Stimulated activated naive CD4-positive, alpha-beta T cell (primary cell): ENCODE measurements around the gene CALD1.

Experiments
- DNase-seq, 6 experiments: peaks; one replicate each; lab custom pipeline; 2025; lab: John Stamatoyannopoulos, UW

CALD1 gene, protein sequence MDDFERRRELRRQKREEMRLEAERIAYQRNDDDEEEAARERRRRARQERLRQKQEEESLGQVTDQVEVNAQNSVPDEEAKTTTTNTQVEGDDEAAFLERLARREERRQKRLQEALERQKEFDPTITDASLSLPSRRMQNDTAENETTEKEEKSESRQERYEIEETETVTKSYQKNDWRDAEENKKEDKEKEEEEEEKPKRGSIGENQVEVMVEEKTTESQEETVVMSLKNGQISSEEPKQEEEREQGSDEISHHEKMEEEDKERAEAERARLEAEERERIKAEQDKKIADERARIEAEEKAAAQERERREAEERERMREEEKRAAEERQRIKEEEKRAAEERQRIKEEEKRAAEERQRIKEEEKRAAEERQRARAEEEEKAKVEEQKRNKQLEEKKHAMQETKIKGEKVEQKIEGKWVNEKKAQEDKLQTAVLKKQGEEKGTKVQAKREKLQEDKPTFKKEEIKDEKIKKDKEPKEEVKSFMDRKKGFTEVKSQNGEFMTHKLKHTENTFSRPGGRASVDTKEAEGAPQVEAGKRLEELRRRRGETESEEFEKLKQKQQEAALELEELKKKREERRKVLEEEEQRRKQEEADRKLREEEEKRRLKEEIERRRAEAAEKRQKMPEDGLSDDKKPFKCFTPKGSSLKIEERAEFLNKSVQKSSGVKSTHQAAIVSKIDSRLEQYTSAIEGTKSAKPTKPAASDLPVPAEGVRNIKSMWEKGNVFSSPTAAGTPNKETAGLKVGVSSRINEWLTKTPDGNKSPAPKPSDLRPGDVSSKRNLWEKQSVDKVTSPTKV

DNA sequence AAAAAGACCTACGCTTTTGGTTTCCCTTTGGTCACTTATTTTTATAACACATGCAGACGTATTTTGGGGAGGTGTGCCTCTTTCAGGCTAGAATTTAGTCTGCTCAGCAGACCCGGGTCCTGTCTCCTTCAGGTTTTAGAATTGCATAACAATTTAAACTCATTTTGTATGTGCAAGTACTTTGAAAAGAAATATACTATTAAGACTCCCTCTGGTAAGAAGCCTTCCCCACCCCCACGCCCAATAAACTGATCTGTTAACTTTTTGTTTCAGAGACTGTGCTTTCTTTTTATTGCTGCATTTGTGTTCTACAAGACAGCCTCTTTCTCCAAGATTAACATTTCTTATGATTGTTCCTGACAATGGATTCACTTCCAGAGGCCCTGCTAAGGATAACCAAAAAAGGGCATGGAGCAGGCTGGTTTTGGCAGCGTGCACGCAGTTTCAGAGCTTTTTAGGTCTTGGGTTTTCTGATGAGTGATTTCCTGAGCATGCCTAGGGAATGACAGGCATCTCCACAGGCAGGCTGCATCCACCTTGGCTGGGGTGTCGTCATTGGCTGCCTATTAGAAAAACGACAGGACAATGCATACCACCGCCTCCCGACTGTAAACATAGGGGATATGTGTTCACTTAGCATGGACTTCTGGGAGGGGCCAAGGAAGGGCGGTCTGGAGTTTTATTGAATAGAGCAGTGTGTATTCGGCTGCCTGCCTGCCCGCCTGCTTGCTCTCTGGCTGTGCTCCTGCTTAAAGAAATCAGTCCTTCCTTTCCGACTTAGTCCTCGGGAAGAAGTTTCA, at the start of gene CALD1:
Gene CALD1, plus strand, starts transcription at position 694 of the 800 bp plus-strand sequence. CDS start 88,100 bp downstream, outside the sequence.
- no peak for DNase-seq

DNA sequence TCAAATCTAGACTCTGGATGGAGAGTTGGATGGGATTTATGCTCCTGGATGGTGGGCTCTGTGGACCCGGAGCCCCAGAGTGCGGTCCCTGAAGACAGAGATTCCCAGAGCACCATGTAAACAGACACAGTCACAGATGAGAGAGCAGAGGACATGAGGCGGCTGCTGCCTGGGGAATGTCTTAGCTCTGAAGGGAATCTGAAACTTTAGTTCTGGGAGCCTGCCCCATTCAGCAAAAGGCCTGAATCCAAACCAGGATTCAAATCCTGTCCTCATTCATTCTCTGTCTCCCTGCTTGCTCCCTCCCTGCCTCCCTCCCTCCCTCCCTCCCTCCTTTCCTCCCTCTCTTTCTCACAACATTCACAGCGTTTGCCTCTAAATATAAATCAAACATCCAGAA, 49.5 kb upstream of the CALD1 start:
- DNase-seq, result no peak

DNA sequence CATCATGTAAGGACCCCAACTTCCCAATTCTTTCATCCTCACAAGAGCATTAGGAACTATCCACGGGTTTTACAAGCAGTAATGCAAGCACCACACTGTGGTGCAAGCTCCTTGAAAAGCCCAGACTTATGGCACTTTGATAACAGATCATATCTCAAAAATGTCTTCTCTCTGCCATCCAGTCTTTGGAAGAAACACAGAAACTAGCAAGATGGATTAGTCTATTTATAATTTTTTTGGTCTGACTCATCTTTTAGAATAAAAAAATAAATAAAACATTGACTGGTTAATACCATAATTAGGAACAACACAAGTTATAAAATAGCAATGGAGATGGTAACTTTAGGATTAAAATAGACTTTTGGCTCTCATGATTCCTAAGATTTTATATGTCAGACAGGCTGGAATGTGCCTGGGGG, 49.0 kb upstream of the CALD1 start:
- no peak for DNase-seq

DNA sequence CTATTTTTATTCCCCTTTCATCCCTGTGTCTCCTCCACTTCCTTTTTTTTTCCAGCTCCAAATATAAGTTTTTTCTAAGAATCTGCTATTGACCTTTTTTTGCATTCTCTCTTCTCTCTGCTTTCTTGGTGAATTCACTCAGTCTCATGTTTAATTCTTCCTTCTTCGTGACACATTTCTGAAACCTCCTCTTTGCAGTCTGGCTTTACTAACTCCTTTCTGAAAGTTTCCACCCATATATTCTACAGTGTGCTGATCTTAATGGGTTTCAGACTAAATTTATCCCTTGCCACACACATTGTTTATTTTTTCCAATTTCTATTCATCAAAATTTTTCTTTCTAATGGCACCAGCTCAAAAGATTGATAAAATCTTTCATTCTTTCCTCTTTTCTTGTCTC, 47.8 kb upstream of the CALD1 start:
- DNase-seq, result no peak

DNA sequence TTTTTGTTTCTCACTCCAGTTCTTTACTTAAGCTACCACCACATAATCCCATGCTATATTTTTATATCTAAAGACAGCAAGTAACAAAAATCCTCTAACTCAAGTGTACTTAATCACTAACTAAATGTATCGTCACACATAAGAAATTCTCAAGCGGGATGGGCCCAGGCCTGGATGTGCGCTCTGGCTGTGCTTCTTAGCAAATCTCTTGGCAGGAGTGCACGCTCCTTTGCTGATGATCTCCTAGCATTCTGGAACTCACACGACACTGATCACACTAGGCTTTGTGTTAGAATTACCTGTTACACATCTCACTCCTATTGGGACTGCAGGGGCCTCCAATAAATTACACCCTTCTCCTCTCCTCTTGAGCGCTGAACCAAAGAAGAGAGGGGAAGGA, 46.7 kb upstream of the CALD1 start:
- DNase-seq, result no peak

DNA sequence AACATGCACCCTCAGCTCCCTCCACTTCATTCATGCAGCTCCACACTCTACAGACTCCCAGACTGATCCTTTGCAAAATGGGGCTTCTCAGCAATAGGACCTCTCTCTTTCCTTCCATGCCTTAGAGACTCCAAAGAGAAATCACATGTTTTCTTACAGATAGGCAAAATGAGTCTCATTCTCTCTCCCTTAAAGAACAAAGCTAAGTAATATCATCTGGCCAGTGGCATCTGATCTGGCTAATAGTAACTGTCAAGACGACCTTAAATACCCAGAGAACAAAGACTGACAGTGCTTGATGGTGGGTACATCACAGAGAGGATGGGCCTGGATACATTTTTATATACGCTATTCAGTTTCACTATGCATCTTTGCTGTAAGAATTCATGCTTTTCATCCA, 43.1 kb upstream of the CALD1 start:
- no peak for DNase-seq

DNA sequence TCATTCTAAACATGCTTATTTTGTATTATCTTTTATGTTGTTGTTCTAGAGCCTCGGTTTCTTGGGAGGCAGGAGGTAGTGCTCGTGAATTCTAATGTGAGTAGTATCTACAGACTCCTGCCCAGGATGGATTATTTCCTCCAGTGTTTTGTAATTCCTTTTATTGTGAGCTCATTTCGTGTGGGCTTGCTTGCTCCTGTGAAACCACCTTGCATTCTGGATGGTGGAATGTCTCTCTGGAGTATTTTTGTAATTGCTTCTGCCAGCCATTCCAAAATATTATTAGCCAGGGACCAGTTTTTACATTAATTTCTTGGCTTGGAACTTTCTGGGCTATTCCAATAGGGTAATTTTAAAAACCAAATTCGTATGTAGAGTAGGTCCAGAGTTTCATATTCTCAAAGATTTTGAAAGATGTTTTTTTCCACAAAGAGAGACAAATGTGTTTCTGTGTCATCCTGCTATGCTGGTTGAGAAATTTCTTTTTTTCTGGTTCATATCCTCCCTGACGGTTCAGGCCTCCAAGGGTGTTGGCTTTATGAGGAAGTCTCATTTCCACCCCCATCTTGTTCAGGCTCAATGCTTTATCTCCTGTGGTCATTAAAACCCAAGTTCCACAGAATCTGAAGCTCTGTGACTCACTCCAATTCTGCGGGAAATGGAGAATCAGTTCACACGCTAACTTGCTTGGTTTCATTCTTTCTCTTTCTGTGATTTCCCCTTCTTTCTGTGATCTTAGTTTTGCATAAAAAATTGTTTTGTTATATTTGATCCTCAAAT, 41.7 kb upstream of the CALD1 start:
- DNase-seq, result no peak

DNA sequence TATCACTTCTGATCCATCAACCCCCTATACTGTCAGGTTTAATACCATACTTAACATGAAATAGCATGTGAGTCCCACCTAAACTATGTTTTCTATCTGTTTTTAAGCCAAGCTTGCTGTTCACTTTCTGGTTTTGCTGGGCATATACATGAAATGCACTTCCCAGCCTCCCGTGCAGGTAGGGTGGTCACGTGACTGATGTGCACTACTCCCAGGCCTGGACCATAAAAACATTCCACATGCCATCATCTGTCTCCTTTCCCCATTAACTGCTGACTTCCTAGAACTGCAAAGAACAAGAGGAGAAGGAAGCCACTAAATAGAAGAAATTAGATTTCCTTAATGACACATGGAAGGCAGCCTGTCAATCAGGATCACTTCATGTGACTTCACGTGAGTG, 40.1 kb upstream of the CALD1 start:
- no peak for DNase-seq

DNA sequence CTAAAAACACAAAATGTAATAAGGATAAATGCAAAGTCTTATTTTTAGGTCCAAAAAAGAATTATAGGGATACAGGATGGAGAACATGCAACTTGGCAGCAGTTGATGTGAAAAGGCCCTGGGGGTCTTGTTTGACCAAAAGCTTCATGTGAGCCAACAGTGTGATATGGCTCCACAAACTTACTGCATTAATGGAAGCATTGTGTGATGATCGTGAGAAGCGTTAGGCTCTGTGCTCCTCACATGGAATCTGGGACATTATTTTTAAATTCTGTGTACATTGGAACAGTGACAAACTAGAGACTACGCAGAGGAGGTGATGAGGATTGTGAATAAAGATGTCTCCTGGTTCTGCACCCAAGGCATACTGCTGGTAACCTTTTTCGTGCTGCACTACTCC, 39.1 kb upstream of the CALD1 start:
- no peak for DNase-seq

DNA sequence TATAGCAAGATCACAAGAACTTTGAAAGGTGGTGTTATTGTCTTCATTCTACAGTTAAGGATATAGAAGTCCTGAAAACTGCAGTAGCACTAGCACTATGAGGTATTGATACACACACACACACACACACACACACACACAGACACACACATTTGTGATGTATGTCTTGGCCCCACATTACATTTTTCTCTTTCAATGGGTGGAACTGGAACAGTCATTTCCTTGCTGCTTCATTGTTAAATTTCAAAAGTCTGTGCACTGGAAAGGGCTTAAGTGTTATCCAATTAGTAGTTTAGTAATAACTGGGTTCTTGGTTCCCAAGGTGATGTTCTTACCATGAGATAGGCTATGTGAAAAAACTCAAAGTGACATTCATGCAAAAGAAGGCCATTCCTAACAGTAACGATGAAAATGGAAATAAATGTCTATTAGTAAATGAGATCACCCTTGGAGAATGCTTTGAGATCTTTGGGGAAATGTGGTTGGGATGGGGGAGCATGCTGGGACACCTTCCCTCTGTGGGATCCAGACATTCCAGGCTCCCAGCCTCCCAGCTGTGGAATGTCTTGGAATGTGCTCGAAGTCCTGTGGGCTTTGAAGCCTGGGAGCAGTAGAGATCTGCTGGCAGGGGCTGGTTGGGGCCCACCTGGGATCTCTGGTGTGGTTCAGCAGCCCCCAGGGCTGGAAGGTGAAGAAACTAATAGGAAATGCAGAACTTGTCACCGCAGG, 37.4 kb upstream of the CALD1 start:
- DNase-seq, result no peak

DNA sequence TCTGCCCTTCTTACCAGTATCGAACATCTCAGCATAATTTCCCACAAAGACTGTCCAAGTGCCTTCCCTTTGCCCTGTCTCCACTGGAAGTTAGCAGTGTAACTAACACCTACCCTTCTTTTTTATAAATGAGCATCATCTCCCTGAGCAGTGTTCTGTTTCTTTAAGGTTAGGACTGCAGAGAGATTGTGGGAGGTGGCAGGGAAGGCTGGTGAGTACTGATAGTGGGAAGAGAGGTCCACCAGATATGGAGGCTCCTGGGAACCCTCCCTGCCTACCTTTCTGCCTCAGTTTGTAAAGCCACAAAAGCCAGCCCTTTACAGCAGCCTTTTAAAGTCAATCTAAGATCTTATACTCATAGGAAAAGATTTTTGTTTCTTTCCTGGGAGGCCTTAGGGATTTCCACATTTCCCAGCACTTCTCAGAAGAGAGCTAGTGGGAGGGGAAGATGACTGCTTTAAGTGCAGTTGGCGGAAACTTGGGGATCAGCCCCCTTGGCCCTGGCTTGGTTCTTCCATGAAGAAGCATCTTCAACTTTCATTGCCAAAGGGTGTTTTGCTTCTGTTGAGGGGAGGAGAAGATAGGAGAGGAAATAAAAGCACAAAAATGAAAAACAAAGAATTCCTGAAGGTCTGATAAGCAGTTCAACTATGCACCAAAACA, 36.6 kb upstream of the CALD1 start:
- no peak for DNase-seq

DNA sequence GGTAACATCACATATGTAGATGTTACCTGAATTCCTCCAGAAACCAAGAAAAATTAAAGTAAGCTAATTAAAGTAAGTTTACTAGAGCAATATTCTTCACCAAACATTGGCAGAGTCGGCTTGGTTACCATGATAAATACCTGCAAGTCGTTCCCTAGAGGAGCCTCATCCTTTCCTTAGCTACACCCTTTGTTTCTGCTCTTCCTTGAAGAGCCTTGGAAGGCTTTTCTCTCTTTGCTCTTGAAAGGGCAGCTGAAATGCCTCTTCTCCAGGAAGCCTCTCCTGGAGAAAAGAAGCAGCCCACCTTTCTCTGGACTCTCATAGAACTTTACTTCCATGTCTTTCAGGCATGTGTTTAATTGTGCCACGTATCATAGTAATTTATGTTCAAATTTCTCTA, 34.9 kb upstream of the CALD1 start:
- no peak for DNase-seq

DNA sequence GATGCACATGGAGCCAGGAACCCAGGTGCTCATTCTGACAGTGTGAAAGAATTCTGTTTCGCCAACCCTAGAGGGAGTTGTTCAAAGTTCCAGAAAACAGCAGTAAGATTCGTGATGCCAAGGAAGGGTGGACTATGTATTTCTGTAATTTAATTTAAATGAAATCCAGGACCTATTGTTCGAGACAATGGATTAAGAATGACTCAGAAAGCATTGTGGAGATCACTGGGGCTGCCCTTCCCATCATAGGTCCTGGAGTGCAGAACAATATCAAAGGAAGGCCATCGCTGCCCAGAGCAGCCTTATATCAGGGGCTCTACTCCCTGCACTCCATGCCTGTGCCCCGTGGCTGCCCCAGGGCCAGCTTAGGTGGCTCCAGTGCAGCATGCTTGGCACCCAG, 32.1 kb upstream of the CALD1 start:
- DNase-seq, result no peak

DNA sequence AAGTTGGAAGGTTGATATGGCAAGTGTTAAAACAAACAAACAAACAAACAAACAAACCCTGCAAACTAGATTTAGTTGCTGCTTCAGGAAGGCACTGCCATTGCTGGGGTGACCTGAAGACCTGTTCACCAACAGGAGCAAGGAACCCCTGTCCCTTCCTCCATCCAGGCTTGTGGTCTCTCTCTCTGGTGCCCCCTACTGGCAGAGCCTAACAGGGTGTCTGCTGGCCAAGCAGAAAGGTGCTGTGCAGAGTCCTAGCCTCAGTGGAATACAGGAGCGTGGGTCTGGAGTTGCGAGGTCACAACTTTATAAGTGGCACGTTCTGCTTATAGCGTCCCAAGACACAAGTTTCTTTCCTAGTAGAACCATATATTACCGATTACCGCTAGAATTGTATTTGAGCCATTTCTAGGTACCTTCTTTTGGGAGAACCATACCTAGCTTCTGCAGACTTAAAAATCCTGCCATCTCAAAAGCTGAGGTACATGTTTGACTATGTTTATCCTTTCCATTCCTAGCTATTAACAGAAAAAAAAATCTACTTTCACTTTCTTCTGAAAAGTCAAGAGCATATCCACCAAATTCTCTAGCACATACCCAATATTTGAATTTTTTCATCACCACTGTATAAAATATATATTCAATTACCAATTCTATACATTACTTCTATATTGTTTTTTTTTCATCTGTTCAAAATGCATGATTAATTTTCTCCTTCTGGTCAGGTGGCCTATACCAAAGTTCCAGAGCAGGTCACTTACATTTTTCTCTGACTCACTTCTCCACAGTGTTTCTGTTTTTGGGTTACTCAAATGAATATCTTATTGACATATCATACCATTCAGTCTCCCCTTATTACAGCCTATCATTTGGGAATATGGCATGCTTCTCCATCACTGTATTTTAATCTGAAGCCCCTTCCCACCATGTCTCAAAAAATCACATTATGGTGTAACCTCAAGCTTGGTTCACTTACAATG, 29.1 kb upstream of the CALD1 start:
- DNase-seq, result peak; percentile 11 to 62 (median 54)

DNA sequence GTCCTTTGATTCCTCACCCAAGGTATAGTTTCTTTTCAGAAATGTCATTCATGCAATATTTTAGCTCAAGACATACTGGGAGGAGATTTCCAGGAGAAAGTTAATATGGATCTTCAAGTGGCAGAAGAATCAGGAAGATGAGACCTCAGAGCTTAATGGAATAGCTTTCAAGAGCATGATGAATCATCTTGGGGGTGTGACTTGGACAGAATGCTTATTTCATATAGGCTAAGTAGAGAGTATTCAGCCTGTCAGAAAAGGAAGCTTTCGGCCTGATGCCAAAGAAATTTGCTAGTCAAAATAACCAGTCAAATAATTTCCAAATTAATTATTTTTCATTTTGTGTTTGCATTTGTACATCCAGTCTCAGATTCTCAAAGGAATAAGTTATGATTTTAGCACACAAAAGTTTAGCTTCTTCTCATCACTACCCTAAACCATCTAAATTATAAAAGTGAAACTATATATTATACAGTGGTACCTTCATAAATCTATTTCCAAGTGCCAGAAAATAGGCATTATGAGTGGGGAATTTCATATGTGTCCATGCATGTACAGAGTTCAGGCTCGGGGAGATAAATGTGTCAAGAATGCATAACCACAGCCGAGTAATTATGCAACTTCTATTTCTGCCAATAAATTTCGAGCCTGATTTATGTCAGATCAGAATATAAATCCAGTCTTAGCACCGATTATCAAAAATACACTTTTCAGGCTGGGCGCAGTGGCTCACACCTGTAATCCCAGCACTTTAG, 27.3 kb upstream of the CALD1 start:
- DNase-seq, result no peak

DNA sequence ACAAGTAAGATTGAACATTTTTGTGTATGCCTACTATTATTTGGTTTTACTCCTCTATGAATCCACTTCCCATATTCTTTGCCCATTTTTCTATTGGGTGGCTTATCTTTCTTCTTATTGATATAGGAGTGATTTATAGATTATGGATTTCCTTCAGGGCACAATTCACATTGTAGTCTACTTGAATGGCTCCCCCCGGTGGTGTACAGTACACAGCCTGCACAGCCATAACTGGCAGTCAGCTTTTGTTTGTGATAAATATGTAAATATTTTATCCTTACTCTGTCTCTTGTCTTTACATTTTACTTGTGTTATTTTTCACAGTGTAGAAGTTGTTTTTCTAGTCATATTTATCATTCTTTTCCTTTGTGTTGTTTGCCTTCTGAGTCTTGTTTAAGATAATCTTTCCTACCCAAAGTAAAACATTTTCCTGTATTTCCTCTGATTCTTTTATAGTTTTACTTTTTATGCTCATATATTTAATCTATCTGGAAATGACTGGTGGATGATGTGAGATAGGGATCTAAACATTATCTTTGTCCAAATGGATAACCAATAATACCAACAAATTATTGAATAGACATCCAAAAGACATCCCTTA, 23.9 kb upstream of the CALD1 start:
- peak in 4 of 6 experiments; percentile 1 to 11 (median 6) for DNase-seq

DNA sequence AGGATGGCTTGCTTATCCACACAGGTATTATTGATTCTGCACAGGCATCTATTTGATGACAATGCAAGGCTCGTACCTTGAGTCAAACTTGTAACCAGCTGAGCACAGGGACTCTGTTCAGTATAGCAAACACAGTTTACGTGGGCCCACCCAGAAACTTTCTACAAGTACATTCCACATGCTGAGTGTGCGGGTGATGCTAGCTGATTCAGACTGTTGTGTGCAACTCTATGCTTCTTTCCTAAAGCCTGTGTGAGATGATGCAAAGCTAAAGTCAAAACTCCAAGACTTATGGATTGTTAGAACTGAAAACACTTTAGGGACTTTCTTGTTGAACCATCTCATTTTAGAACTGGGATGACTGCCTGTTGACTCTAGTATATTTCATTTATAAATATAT, 21.5 kb upstream of the CALD1 start:
- DNase-seq, result no peak

DNA sequence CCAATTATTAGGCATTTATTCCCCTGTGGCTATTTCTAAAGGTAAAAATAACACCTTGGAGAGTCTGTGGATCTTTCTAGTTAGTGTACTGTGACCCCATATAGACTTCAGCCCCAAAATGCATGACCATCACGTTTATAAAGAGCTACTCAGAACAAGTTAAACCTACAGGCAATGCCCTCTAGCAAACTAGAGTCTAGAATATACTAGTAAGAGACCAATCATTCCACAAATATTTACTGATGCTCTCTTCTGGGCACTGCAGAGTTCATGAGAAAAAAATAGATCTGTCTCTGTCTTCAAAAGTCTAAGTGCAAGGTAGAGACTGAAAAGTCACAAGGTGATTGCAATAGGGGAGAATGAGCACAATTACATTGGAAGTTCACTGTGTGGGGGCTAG, 20.5 kb upstream of the CALD1 start:
- no peak for DNase-seq
